ENCODE results near the gene LRP1-AS. TPM values are rescaled to one million over a fixed set of nuclear protein-coding genes. Genes with fewer than 3 reads are reported as not detected.

Gene LRP1-AS
- total RNA-seq, 1 donor from 2014 or later: 1.0 TPM

DNA sequence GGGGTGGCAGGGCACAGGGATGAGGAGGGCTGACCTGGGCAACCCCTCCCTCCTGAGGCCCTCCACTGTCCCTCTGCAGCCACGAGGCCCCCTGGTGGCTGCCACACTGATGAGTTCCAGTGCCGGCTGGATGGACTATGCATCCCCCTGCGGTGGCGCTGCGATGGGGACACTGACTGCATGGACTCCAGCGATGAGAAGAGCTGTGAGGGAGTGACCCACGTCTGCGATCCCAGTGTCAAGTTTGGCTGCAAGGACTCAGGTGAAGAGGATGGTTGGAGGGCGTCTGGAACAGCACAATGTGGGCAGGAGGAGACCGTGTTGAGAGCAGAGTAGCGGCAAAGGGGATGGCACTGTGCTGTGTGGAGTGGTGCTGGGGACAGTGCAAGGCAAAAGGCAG, 25.7 kb upstream of the LRP1-AS start:
- Histone ChIP-seq H3K36me3 (ENCODE audit: control insufficient read depth in 3 of 3, insufficient read depth in 3 of 3, low read length in 3 of 3) (peaks cover 12 to 41% (median 21%) of the 10 kb centered on the region in 3 donors), H3K9me3 (ENCODE audit: control insufficient read depth in 3 of 3, low read length in 3 of 3) (no peaks in the 10 kb centered on the region), H3K4me1 (ENCODE audit: control insufficient read depth in 3 of 3, insufficient read depth in 3 of 3, low read length in 3 of 3) (peaks cover 3 to 7% (median 4%) of the 10 kb centered on the region in 3 donors), H3K4me3 (ENCODE audit: low read length in 3 of 3) (no peak overlapping the region), H3K27ac (ENCODE audit: low read depth, low read length) (no peak overlapping the region), H3K27me3 (ENCODE audit: control insufficient read depth in 3 of 3, insufficient read depth in 3 of 3, low read length in 3 of 3) (peaks cover 0 to 5% (median 0%) of the 10 kb centered on the region in 3 donors), H3K9ac (ENCODE audit: low read depth in 1 of 3, low read length in 3 of 3) (no peak overlapping the region)

DNA sequence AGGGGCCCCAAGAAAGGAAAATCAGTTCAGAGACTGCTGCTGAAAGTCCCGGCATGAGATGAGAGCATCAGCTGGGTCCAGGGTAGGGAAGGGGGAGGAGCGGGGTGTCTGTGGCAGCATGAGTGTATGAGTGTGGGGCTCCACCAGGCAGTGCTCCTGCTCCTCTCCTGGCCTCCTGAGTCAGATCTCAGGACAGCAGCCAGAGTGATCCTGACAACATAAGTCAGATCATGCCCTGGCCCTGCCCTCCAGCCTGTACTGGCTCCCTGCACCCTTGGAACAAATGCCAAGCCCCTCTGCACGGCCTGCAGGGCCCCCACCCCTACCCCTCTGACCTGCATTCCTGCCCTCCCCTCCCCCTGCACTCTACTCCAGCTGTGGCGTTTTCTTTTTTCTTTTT, 24.2 kb upstream of the LRP1-AS start:
- Histone ChIP-seq H3K9ac (ENCODE audit: low read depth in 1 of 3, low read length in 3 of 3) (no peak overlapping the region), H3K36me3 (ENCODE audit: control insufficient read depth in 3 of 3, insufficient read depth in 3 of 3, low read length in 3 of 3) (peaks cover 21 to 44% (median 21%) of the 10 kb centered on the region in 3 donors), H3K27me3 (ENCODE audit: control insufficient read depth in 3 of 3, insufficient read depth in 3 of 3, low read length in 3 of 3) (peaks cover 0 to 5% (median 0%) of the 10 kb centered on the region in 3 donors), H3K4me3 (ENCODE audit: low read length in 3 of 3) (no peak overlapping the region), H3K27ac (ENCODE audit: low read depth, low read length) (no peak overlapping the region), H3K4me1 (ENCODE audit: control insufficient read depth in 3 of 3, insufficient read depth in 3 of 3, low read length in 3 of 3) (peaks cover 3 to 7% (median 4%) of the 10 kb centered on the region in 3 donors), H3K9me3 (ENCODE audit: control insufficient read depth in 3 of 3, low read length in 3 of 3) (no peaks in the 10 kb centered on the region)

DNA sequence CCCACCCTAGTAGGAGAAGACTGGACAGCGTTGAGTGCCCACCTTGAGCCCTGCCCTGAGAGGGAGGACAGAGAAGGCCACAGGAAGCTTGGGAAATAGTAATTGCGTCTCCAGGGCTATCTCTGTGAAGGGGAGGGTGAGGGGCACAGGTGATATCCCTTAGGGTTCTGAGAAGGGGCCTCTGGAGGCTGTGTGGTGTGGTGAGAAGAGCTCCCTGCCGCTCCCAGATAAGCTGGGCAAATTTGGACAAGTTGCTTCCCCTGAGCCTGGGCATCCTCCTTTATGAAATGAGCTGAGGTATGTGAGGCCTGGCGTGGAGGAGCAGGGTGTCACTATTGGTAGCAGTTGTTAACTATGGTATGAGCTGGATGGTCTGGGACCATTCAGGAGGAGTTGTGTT, 23.5 kb upstream of the LRP1-AS start:
- no peak overlapping the region for H3K4me3 ChIP-seq (ENCODE audit: low read length in 3 of 3)
- peaks cover 0 to 5% (median 0%) of the 10 kb centered on the region in 3 donors for H3K27me3 ChIP-seq (ENCODE audit: control insufficient read depth in 3 of 3, insufficient read depth in 3 of 3, low read length in 3 of 3)
- no peak overlapping the region for H3K27ac ChIP-seq (ENCODE audit: low read depth, low read length)
- no peaks in the 10 kb centered on the region for H3K9me3 ChIP-seq (ENCODE audit: control insufficient read depth in 3 of 3, low read length in 3 of 3)
- H3K9ac ChIP-seq (ENCODE audit: low read depth in 1 of 3, low read length in 3 of 3): no peak overlapping the region
- H3K4me1 ChIP-seq (ENCODE audit: control insufficient read depth in 3 of 3, insufficient read depth in 3 of 3, low read length in 3 of 3): peaks cover 3 to 7% (median 4%) of the 10 kb centered on the region in 3 donors
- H3K36me3 ChIP-seq (ENCODE audit: control insufficient read depth in 3 of 3, insufficient read depth in 3 of 3, low read length in 3 of 3): peaks cover 20 to 41% (median 23%) of the 10 kb centered on the region in 3 donors

DNA sequence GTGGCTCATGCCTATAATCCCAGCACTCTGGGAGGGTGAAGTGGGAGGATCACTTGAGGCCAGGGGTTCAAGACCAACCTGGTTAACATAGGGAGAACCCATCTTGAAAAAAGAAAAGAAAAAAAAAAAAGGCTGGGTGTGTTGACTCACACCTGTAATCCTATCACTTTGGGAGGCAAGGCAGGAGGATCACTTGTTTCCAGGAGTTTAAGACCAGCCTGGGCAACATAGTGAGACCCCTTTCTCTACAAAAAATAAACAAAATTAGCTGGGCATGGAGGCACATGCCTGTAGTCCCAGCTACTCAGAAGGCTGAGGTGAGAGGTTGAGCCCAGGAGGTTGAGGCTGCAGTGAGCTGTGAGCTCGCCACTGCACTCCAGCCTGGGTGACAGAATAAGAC, 23.0 kb upstream of the LRP1-AS start:
- Histone ChIP-seq H3K4me3 (ENCODE audit: low read length in 3 of 3) (no peak overlapping the region), H3K36me3 (ENCODE audit: control insufficient read depth in 3 of 3, insufficient read depth in 3 of 3, low read length in 3 of 3) (peaks cover 22 to 43% (median 27%) of the 10 kb centered on the region in 3 donors), H3K27ac (ENCODE audit: low read depth, low read length) (no peak overlapping the region), H3K9me3 (ENCODE audit: control insufficient read depth in 3 of 3, low read length in 3 of 3) (no peaks in the 10 kb centered on the region), H3K9ac (ENCODE audit: low read depth in 1 of 3, low read length in 3 of 3) (no peak overlapping the region), H3K4me1 (ENCODE audit: control insufficient read depth in 3 of 3, insufficient read depth in 3 of 3, low read length in 3 of 3) (peaks cover under 1 to 4% (median 3%) of the 10 kb centered on the region in 3 donors), H3K27me3 (ENCODE audit: control insufficient read depth in 3 of 3, insufficient read depth in 3 of 3, low read length in 3 of 3) (peaks cover 0 to 4% (median 0%) of the 10 kb centered on the region in 3 donors)

DNA sequence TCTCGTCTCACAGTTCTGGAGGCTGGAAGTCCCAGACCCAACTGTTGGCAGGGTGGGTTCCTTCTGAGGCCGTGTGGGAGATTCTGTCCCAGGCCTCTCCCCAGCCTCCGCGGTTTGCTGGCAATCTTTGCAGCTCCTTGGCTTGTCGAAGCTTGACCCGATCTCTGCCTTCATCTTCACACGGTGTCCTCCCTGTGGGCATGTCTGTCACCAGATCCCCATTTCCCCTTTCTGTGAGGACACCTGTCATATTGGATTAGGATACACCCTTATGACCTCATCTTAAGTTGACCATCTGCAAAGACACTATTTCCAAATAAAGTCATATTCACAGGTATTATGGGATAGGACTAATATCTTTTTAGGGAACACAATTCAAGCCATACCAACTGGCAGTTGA, 22.6 kb upstream of the LRP1-AS start:
- Histone ChIP-seq H3K27ac (ENCODE audit: low read depth, low read length) (no peak overlapping the region), H3K9ac (ENCODE audit: low read depth in 1 of 3, low read length in 3 of 3) (no peak overlapping the region), H3K9me3 (ENCODE audit: control insufficient read depth in 3 of 3, low read length in 3 of 3) (no peaks in the 10 kb centered on the region), H3K4me1 (ENCODE audit: control insufficient read depth in 3 of 3, insufficient read depth in 3 of 3, low read length in 3 of 3) (peaks cover 0 to 4% (median 3%) of the 10 kb centered on the region in 3 donors), H3K27me3 (ENCODE audit: control insufficient read depth in 3 of 3, insufficient read depth in 3 of 3, low read length in 3 of 3) (no peaks in the 10 kb centered on the region), H3K36me3 (ENCODE audit: control insufficient read depth in 3 of 3, insufficient read depth in 3 of 3, low read length in 3 of 3) (peaks cover 22 to 43% (median 29%) of the 10 kb centered on the region in 3 donors), H3K4me3 (ENCODE audit: low read length in 3 of 3) (no peak overlapping the region)

DNA sequence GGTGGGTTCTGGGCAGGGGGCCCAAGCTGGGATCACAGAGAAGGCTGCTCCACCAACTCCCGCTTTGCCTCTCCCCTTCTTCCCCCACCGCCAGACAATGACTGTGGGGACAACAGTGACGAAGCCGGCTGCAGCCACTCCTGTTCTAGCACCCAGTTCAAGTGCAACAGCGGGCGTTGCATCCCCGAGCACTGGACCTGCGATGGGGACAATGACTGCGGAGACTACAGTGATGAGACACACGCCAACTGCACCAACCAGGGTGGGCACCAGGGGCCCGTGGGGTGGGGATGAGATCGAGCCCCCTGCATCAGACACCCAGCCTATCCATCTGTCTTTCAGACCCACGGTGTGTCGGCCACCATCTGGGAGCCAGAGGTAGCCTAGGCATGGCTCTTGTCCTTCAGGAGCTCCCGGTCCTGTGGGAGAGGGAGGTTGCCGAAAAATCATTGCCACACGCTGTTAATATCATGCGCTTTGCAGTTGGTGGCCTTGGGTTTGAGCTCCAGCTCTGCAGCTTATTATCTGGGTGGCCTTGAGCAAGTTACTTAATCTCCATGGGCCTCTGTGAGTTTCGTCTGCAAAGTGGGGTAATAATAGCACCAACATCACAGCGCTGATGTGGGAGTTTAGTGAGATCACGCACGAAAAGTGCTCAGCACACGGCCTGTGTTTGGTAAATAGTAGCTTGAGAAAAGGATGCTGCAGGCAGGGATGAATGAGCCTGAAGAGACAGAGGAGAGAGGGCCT, 21.8 kb upstream of the LRP1-AS start:
- Histone ChIP-seq H3K27me3 (ENCODE audit: control insufficient read depth in 3 of 3, insufficient read depth in 3 of 3, low read length in 3 of 3) (no peaks in the 10 kb centered on the region), H3K9ac (ENCODE audit: low read depth in 1 of 3, low read length in 3 of 3) (no peak overlapping the region), H3K4me1 (ENCODE audit: control insufficient read depth in 3 of 3, insufficient read depth in 3 of 3, low read length in 3 of 3) (peaks cover 0 to 4% (median 3%) of the 10 kb centered on the region in 3 donors), H3K27ac (ENCODE audit: low read depth, low read length) (no peak overlapping the region), H3K36me3 (ENCODE audit: control insufficient read depth in 3 of 3, insufficient read depth in 3 of 3, low read length in 3 of 3) (peaks cover 22 to 48% (median 30%) of the 10 kb centered on the region in 3 donors), H3K4me3 (ENCODE audit: low read length in 3 of 3) (no peak overlapping the region), H3K9me3 (ENCODE audit: control insufficient read depth in 3 of 3, low read length in 3 of 3) (no peaks in the 10 kb centered on the region)

DNA sequence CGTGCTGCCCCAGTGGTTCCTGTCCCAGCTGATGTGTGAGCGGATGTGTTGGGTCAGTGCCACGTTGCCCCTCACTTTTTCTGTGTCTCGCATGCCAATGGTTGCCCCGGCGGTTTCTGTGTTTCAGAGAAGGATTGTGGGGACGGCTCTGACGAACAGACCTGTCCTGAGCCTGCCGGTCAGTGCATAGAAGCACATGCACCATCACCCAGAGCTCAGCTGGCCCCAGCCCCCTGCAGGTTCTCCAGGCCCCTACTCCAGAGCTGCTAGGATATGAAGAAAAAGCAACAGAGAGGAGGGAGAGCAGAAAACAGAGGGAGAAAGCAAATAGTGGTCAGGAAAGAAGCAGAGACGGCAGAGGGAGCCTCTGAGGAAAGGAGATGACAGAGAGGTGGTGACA, 20.6 kb upstream of the LRP1-AS start:
- Histone ChIP-seq H3K27me3 (ENCODE audit: control insufficient read depth in 3 of 3, insufficient read depth in 3 of 3, low read length in 3 of 3) (no peaks in the 10 kb centered on the region), H3K4me3 (ENCODE audit: low read length in 3 of 3) (no peak overlapping the region), H3K4me1 (ENCODE audit: control insufficient read depth in 3 of 3, insufficient read depth in 3 of 3, low read length in 3 of 3) (peaks cover 0 to 4% (median 3%) of the 10 kb centered on the region in 3 donors), H3K27ac (ENCODE audit: low read depth, low read length) (no peak overlapping the region), H3K36me3 (ENCODE audit: control insufficient read depth in 3 of 3, insufficient read depth in 3 of 3, low read length in 3 of 3) (peaks cover 16 to 37% (median 23%) of the 10 kb centered on the region in 3 donors), H3K9ac (ENCODE audit: low read depth in 1 of 3, low read length in 3 of 3) (no peak overlapping the region), H3K9me3 (ENCODE audit: control insufficient read depth in 3 of 3, low read length in 3 of 3) (no peaks in the 10 kb centered on the region)

DNA sequence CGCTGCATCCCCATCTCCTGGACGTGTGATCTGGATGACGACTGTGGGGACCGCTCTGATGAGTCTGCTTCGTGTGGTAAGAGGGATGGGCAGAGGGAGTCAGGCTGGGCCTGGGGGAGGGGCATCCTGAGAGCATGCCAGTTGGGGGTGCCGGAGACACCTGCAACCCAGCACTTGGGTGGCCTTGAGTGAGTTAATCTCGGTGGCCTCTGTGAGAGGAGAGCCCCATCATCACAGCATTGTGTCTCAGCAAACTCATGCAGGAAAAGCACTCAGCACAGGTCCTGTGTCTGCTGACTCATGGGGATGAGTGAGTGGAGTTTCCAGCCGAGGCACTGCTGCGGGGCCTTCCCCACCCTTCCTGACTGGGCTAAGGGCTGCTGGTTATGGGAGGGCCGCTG, 19.6 kb upstream of the LRP1-AS start:
- Histone ChIP-seq H3K4me1 (ENCODE audit: control insufficient read depth in 3 of 3, insufficient read depth in 3 of 3, low read length in 3 of 3) (peaks cover 0 to 4% (median 3%) of the 10 kb centered on the region in 3 donors), H3K27me3 (ENCODE audit: control insufficient read depth in 3 of 3, insufficient read depth in 3 of 3, low read length in 3 of 3) (no peaks in the 10 kb centered on the region), H3K9ac (ENCODE audit: low read depth in 1 of 3, low read length in 3 of 3) (no peak overlapping the region), H3K36me3 (ENCODE audit: control insufficient read depth in 3 of 3, insufficient read depth in 3 of 3, low read length in 3 of 3) (peaks cover 21 to 41% (median 23%) of the 10 kb centered on the region in 3 donors), H3K4me3 (ENCODE audit: low read length in 3 of 3) (no peak overlapping the region), H3K9me3 (ENCODE audit: control insufficient read depth in 3 of 3, low read length in 3 of 3) (no peaks in the 10 kb centered on the region), H3K27ac (ENCODE audit: low read depth, low read length) (no peak overlapping the region)

DNA sequence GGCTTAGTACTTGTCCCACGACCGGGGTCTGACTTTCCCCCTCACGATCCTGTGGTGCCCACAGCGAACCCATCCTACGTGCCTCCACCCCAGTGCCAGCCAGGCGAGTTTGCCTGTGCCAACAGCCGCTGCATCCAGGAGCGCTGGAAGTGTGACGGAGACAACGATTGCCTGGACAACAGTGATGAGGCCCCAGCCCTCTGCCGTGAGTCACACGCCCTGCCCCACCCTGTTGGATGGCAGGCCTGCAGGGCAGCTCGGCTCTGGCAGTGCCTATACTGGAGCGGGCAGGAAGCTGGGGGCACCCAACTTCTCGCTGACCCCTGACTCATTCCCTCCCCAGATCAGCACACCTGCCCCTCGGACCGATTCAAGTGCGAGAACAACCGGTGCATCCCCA, 18.3 kb upstream of the LRP1-AS start:
- H3K9me3 ChIP-seq (ENCODE audit: control insufficient read depth in 3 of 3, low read length in 3 of 3): no peaks in the 10 kb centered on the region
- no peak overlapping the region for H3K4me3 ChIP-seq (ENCODE audit: low read length in 3 of 3)
- H3K27ac ChIP-seq (ENCODE audit: low read depth, low read length): no peak overlapping the region
- H3K27me3 ChIP-seq (ENCODE audit: control insufficient read depth in 3 of 3, insufficient read depth in 3 of 3, low read length in 3 of 3): no peaks in the 10 kb centered on the region
- no peak overlapping the region for H3K9ac ChIP-seq (ENCODE audit: low read depth in 1 of 3, low read length in 3 of 3)
- peaks cover 29 to 51% (median 34%) of the 10 kb centered on the region in 3 donors for H3K36me3 ChIP-seq (ENCODE audit: control insufficient read depth in 3 of 3, insufficient read depth in 3 of 3, low read length in 3 of 3)
- H3K4me1 ChIP-seq (ENCODE audit: control insufficient read depth in 3 of 3, insufficient read depth in 3 of 3, low read length in 3 of 3): no peaks in the 10 kb centered on the region

DNA sequence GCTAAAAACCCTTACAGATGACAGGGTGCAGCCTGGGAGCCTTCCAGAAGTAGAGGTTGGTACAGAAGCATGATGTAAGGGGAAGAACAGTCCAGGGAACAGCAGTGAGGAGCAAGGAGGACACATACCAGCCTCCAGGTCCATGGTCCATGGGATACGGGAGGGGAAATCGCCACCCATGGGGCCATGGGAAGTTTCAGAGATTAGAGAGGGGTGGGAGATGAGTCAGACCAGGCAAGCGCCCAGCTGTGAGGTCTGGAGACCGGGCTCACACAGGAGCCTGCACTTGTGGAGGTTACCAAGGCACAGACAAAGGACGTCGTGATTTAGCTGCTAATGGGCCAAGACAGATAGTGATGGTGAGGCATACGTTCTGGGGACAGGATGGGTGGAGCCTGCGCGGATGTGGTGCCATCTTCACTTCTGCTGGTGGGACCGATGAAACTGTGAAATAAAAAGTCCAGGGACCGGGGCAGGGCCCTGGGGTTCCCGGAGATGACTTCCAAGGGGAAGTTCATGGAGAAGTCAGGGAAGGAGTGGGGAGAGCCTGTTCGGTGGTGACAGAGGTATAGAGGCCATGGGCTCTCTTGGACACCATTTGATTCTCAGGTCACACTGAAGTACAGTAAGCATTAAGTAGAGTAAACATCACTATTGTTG, 17.7 kb upstream of the LRP1-AS start:
- H3K9me3 ChIP-seq (ENCODE audit: control insufficient read depth in 3 of 3, low read length in 3 of 3): no peaks in the 10 kb centered on the region
- H3K36me3 ChIP-seq (ENCODE audit: control insufficient read depth in 3 of 3, insufficient read depth in 3 of 3, low read length in 3 of 3): peaks cover 32 to 56% (median 39%) of the 10 kb centered on the region in 3 donors
- H3K4me3 ChIP-seq (ENCODE audit: low read length in 3 of 3): no peak overlapping the region
- no peak overlapping the region for H3K27ac ChIP-seq (ENCODE audit: low read depth, low read length)
- H3K4me1 ChIP-seq (ENCODE audit: control insufficient read depth in 3 of 3, insufficient read depth in 3 of 3, low read length in 3 of 3): peaks cover 0 to 3% (median 2%) of the 10 kb centered on the region in 3 donors
- H3K9ac ChIP-seq (ENCODE audit: low read depth in 1 of 3, low read length in 3 of 3): no peak overlapping the region
- H3K27me3 ChIP-seq (ENCODE audit: control insufficient read depth in 3 of 3, insufficient read depth in 3 of 3, low read length in 3 of 3): no peaks in the 10 kb centered on the region
